Measurements from ENCODE around the gene GXYLT2.

The GXYLT2 gene

DNA sequence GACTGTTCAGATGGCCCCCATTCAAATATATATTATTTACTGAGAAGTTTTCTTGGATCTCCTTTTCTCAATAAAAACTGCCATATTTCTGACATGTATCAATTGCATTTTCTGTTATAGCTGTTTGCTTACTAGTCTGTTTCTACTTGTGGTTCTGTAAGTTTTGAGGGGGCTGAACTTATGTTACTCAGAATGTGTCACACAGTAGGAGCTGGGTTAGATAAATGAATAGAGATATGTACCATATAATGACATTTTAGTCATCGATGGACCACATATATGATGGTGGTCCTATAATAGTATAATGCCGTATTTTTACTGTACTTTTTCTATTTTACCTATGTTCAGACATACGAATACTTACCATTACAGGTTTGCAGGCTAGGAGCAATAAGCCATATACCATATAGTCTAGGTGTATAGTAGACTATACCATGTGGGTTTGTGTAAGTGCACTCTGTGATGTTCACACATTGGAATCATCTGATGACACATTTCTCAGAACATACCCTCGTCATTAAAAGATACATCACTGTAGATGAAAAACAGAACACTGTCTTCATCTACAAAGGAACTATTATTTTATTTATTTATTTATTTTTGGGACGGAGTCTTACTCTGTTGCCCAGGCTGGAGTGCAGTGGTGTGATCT lies 131.1 kb downstream of the GXYLT2 start:
- peaks cover 87% of the 10 kb centered on the region for H4K20me1 ChIP-seq (ENCODE audit: insufficient read depth, low read length)
- no peak for ATAC-seq (ENCODE audit: insufficient read depth, low read depth)
- H2AFZ ChIP-seq (ENCODE audit: low read depth, low read length) = no peak overlapping the region
- H3K27ac ChIP-seq (ENCODE audit: low read length) = no peak overlapping the region
- H3K36me3 ChIP-seq (ENCODE audit: insufficient read depth, low read length) = peaks cover 36% of the 10 kb centered on the region
- H3K4me1 ChIP-seq (ENCODE audit: insufficient read depth, low read length) = 0 out of 2 replicates have a peak, but pooled peaks cover 3% of the 10 kb centered on the region
- no peak overlapping the region for H3K4me2 ChIP-seq (ENCODE audit: insufficient read depth, low read length)
- no peak for TF ChIP-seq CTCF (IDR thresholded peaks at IDR 0.05; ENCODE audit: borderline replicate concordance, extremely low read depth, low read length, poor library complexity, severe bottlenecking)
- no peak for TF ChIP-seq EZH2 (IDR thresholded peaks at IDR 0.05; ENCODE audit: borderline replicate concordance, low read depth, low read length, severe bottlenecking)
- no peak overlapping the region for H3K9ac ChIP-seq (ENCODE audit: low read depth, low read length)
- H3K4me3 ChIP-seq (ENCODE audit: low read depth in 1 of 2, low read length in 2 of 2) = no peak overlapping the region
- H3K9me3 ChIP-seq (ENCODE audit: insufficient read depth, low read length, severe bottlenecking) = no peaks in the 10 kb centered on the region
- DNase-seq = no peak
- H3K27me3 ChIP-seq (ENCODE audit: insufficient read depth, low read length, poor library complexity) = no peaks in the 10 kb centered on the region
- H3K79me2 ChIP-seq (ENCODE audit: insufficient read depth, low read length) = peaks cover 97% of the 10 kb centered on the region

- Histone ChIP-seq H3K4me3 (ENCODE audit: low read depth in 1 of 2, low read length in 2 of 2) (no peak overlapping the region), H3K4me2 (ENCODE audit: insufficient read depth, low read length) (no peak overlapping the region), H4K20me1 (ENCODE audit: insufficient read depth, low read length) (peaks cover 86% of the 10 kb centered on the region), H3K36me3 (ENCODE audit: insufficient read depth, low read length) (peaks cover 23% of the 10 kb centered on the region), H3K9ac (ENCODE audit: low read depth, low read length) (no peak overlapping the region), H3K4me1 (ENCODE audit: insufficient read depth, low read length) (0 out of 2 replicates have a peak, but pooled peaks cover 3% of the 10 kb centered on the region), H3K27ac (ENCODE audit: low read length) (no peak overlapping the region), H3K79me2 (ENCODE audit: insufficient read depth, low read length) (peaks cover 99% of the 10 kb centered on the region), H3K27me3 (ENCODE audit: insufficient read depth, low read length, poor library complexity) (no peaks in the 10 kb centered on the region), H2AFZ (ENCODE audit: low read depth, low read length) (no peak overlapping the region), H3K9me3 (ENCODE audit: insufficient read depth, low read length, severe bottlenecking) (no peaks in the 10 kb centered on the region)
- no peak for DNase-seq
- TF ChIP-seq CTCF (IDR thresholded peaks at IDR 0.05; ENCODE audit: borderline replicate concordance, extremely low read depth, low read length, poor library complexity, severe bottlenecking) (no peak), EZH2 (IDR thresholded peaks at IDR 0.05; ENCODE audit: borderline replicate concordance, low read depth, low read length, severe bottlenecking) (no peak)
- ATAC-seq (ENCODE audit: insufficient read depth, low read depth) = no peak
Observed at GRCh38 chr3:73021301-73021835, 133.5 kb downstream of the GXYLT2 start.

GRCh38 chr3:73024836-73025235 lies 137.0 kb downstream of the GXYLT2 start:
- Histone ChIP-seq H3K9ac (ENCODE audit: low read depth, low read length) (no peak overlapping the region), H4K20me1 (ENCODE audit: insufficient read depth, low read length) (peaks cover 89% of the 10 kb centered on the region)

More at GRCh38 chr3:73024836-73025235, 137.0 kb downstream of the GXYLT2 start:
- Histone ChIP-seq H3K36me3 (ENCODE audit: insufficient read depth, low read length) (peaks cover 32% of the 10 kb centered on the region), H3K9me3 (ENCODE audit: insufficient read depth, low read length, severe bottlenecking) (no peaks in the 10 kb centered on the region), H3K4me2 (ENCODE audit: insufficient read depth, low read length) (no peak overlapping the region), H3K4me3 (ENCODE audit: low read depth in 1 of 2, low read length in 2 of 2) (no peak overlapping the region), H3K27me3 (ENCODE audit: insufficient read depth, low read length, poor library complexity) (no peaks in the 10 kb centered on the region), H3K27ac (ENCODE audit: low read length) (no peak overlapping the region), H3K4me1 (ENCODE audit: insufficient read depth, low read length) (0 out of 2 replicates have a peak, but pooled peaks cover 2% of the 10 kb centered on the region), H3K79me2 (ENCODE audit: insufficient read depth, low read length) (peaks cover 100% of the 10 kb centered on the region), H2AFZ (ENCODE audit: low read depth, low read length) (no peak overlapping the region)
- DNase-seq (no peak), ATAC-seq (ENCODE audit: insufficient read depth, low read depth) (no peak)
- TF ChIP-seq CTCF (IDR thresholded peaks at IDR 0.05; ENCODE audit: borderline replicate concordance, extremely low read depth, low read length, poor library complexity, severe bottlenecking) (no peak), EZH2 (IDR thresholded peaks at IDR 0.05; ENCODE audit: borderline replicate concordance, low read depth, low read length, severe bottlenecking) (no peak)

All from DND-41 (cell line).